GM13977 (cell line): Measurements from ENCODE around the gene RPP25.

Experiments
- DNase-seq: peaks from one replicate; pipeline ENCODE4 v3.0.0; 2012; ENCODE audit warnings: low spot score
- in situ Hi-C: fragments of 300-500 bp; cut with MboI; formaldehyde crosslinking; loops from one replicate; pipeline ENCODE4 v1.12.0; 2022; ENCODE audit warnings: low sequenced_read_pairs, low pct_unique_long_range_greater_than_20kb, mixed read lengths, inconsistent platforms; ENCODE audit not compliant: unreplicated experiment
- TF ChIP-seq, protein P1 (sequence below): IDR thresholded peaks from 2 replicates; pipeline ENCODE4 v1.5.1; 2012; ENCODE audit warnings: mild to moderate bottlenecking, control low read depth; ENCODE audit not compliant: insufficient read depth; ENCODE audit errors: extremely low read depth, missing control alignments

RPP25 gene

DNA sequence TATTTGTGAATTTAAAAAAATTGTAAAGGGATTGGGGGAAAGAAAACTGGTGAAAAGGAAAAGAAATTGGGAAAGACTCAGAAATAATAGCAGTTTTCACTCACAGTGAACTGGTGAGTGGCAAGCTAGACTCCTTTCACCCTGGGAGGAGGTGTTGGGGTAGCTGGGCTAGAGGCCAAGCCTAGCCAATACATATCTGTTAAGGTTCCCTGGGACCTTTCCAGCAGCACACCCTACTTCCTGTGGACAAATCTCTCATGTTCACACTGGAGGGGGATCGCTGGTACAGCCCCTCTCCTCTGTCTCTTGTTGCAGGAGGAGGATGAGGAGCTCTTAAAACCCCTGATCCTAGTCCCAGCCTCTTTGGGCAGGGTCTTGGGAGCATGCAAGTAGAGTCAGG, 3.7 kb upstream of the RPP25 start:
- in situ Hi-C loops, result no loop called here
- DNase-seq, result peak; percentile 17
- TF ChIP-seq, protein P1, sequence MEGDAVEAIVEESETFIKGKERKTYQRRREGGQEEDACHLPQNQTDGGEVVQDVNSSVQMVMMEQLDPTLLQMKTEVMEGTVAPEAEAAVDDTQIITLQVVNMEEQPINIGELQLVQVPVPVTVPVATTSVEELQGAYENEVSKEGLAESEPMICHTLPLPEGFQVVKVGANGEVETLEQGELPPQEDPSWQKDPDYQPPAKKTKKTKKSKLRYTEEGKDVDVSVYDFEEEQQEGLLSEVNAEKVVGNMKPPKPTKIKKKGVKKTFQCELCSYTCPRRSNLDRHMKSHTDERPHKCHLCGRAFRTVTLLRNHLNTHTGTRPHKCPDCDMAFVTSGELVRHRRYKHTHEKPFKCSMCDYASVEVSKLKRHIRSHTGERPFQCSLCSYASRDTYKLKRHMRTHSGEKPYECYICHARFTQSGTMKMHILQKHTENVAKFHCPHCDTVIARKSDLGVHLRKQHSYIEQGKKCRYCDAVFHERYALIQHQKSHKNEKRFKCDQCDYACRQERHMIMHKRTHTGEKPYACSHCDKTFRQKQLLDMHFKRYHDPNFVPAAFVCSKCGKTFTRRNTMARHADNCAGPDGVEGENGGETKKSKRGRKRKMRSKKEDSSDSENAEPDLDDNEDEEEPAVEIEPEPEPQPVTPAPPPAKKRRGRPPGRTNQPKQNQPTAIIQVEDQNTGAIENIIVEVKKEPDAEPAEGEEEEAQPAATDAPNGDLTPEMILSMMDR, result no peak

DNA sequence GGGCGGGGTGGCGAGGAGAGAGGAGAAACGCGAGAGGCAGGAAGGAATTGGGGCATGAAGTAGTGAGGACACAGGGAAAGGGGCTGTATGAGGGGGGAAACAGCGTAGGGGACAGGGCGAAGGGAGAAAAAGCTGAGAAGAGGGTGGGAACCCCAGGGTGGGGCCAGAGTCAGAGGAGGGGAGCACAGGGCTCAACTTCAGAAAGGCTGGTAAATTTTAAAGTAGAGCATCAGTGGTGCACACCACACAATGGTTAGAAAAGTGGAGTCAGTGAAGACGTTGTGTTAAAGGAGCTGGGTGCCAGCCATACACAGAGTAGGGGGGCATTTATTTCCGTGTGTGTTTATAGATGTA, 3.0 kb upstream of the RPP25 start:
- TF ChIP-seq, protein P1, result no peak
- peak; percentile 20 for DNase-seq
- in situ Hi-C loops, result no loop called here

DNA sequence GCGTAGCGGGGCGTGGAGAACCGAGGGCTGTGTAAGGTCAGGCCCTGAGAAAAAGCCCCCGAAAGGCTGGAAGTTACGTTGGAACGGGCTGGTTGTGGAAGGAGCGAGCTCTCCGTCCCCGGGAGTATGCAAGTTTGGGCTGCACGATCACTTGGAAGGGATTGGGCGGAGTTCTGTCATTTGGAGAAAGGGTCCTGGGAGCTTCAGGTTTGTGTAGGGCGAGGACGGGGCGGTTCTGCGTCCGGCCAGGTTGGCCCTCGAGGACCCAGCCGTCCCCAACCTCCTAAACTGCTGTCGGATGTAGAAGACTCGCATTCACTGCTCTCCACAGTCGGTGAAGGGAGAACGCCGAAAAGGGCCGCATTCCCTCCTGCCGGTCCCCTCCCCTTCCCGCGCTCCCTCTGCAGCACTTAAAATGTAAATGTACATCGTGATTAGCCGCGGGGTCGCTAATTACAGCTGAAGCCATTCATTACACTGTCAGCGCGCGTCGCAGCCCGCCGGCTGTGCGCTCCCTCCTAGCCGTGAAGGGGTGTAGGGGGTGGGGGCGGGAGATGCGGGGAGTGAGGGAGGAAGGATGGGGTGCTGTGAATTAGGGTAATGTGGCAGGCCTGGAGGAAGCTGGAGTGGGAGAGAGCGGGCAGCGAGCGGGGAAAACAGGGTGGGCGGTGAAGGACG, 2.5 kb upstream of the RPP25 start:
- in situ Hi-C loops, result no loop called here
- DNase-seq, result peak; percentile 22
- TF ChIP-seq, protein P1, result no peak

DNA sequence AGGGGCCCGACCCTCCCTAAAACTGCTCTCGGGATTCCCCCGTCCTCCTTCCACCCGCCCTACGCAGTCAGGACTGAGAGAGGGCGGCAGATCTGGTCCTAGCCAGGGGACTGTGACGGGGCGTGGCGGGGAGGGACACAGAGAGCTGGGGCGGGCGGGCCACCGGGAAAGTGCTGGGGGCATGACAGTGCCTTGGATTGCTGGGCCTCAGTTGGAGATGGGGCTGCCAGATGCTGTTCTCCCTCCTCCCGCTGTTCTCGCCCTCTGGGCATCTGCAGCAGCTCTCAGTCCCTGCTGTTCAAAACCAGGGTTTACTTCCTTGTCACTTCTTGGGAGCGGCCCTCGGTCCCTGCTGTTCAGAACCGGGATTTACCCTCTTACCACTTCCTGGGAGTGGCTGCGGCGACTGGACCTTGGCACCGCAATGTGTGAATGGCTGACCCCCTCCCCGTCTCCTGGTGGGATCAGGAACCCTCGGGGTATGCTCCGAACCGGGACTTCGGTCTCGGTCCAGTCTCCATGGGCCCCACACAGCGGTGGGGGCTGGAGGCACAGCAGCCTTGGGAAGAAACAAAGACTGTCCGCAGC, 1.8 kb upstream of the RPP25 start:
- in situ Hi-C loops, result no loop called here

DNA sequence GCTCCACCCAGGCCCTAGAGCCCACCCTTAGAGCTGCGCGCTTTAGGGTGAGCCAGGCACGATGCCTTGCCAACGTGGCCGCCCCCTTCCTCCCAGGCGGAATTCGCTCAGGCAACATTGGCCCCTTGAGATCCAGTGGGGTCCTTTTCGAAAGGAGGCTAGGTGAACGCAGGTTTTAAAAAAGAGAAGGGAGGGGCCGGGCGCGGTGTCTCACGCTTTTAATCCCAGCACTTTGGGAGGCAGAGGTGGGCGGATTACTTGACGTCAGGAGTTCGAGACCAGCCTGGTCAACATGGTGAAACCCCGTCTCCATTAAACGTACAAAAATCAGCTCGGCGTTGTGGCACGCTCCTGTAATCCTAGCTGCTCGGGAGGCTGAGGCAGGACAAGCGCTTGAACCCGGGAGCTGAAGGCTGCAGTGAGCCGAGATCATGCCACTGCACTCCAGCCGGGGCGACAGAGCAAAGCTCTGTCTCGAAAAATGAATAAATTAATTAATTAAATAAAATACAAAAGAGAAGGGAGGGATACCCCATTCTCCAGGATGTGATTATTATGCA, 984 bp upstream of the RPP25 start:
- in situ Hi-C loops, result no loop called here

More for the DNA sequence above, 1.8 kb upstream of the RPP25 start:
- no peak for DNase-seq
- TF ChIP-seq, protein P1, result no peak

DNA sequence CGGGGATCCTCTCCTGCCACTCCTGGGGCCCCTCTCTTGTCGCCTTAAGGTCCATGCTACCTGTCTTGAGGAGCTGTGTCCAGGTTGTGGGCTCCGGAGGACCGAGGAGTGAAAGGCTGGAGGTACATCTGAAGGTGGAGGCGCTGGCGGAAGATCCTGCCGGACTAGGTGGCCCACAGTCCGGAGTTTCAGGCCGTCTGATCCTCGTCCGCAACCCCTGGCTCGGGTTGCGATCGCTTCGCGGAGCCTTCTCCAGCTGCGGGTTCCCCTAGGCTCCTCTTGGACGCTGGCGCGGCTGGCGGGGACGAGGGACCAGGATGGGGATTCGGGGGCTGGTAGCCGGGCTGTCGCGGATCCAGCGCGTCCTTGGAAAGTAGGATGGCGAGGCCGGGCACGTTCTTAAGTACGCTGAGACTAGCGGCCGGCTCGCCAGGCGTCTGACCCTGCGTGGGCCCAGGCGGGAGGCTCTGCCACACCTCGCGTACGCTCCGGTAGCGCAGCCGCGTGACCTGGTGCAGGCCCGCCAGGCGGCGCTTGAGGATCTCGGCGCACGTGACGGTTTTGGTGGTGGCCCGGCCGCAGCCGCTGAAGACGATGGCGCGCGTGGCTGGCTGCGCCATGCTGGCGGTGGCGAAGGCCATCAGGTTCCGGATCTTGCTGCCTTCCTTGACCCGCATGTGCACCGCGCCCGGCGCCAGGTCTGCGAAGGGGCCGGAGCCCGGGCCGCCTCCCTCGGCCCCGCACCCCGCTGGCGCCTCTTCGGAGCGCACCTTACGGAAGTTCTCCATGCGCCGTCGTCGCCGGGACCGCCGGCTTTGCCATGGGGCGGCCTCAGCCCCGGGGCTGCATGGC, 550 bp downstream of the RPP25 start:
- in situ Hi-C loops, result no loop called here
- TF ChIP-seq, protein P1, result peak; percentile 69

More for the DNA sequence above, 984 bp upstream of the RPP25 start:
- TF ChIP-seq, protein P1, result no peak
- DNase-seq, result no peak

More for the DNA sequence above, 550 bp downstream of the RPP25 start:
- DNase-seq, result peak; percentile 73
